HEK293T (cell line): ENCODE measurements around the gene ERC1.

Source experiments
- ARNT ChIP-seq: fragments of 450-650 bp; IDR thresholded peaks from 2 replicates; pipeline ENCODE4 v1.6.1; 2017; ENCODE audit warnings: mild to moderate bottlenecking
- BHLHE40 ChIP-seq: fragments of 450-650 bp; IDR thresholded peaks from 2 replicates; pipeline ENCODE4 v1.6.1; 2016; ENCODE audit warnings: mild to moderate bottlenecking, moderate library complexity, borderline replicate concordance
- ELF4 ChIP-seq: fragments of 450-650 bp; IDR thresholded peaks from 2 replicates; pipeline ENCODE4 v1.6.1; 2017; ENCODE audit warnings: antibody characterized with exemption
- FOXA1 ChIP-seq: fragments of 450-650 bp; IDR thresholded peaks from 2 replicates; pipeline ENCODE4 v1.6.1; 2016; ENCODE audit warnings: mild to moderate bottlenecking
- FOXK2 ChIP-seq: fragments of 450-650 bp; IDR thresholded peaks from 2 replicates; pipeline ENCODE4 v1.6.1; 2016; ENCODE audit warnings: mild to moderate bottlenecking
- FOXM1 ChIP-seq: fragments of 450-650 bp; IDR thresholded peaks from 2 replicates; pipeline ENCODE4 v1.6.1; 2017; ENCODE audit warnings: mild to moderate bottlenecking, borderline replicate concordance
- HDGF ChIP-seq: fragments of 450-650 bp; IDR thresholded peaks from 2 replicates; pipeline ENCODE4 v1.6.1; 2017; ENCODE audit warnings: antibody characterized with exemption, borderline replicate concordance
- L3MBTL2 ChIP-seq: fragments of 450-650 bp; conservative IDR thresholded peaks from 2 replicates; pipeline ENCODE4 v1.6.1; 2016; ENCODE audit warnings: mild to moderate bottlenecking
- NFRKB ChIP-seq: fragments of 450-650 bp; IDR thresholded peaks from 2 replicates; pipeline ENCODE4 v1.6.1; 2016; ENCODE audit warnings: mild to moderate bottlenecking, moderate library complexity
- SP1 ChIP-seq: fragments of 450-650 bp; IDR thresholded peaks from 2 replicates; pipeline ENCODE4 v1.6.1; 2017
- ZNF384 ChIP-seq: fragments of 450-650 bp; IDR thresholded peaks from 2 replicates; pipeline ENCODE4 v1.6.1; 2016

DNA sequence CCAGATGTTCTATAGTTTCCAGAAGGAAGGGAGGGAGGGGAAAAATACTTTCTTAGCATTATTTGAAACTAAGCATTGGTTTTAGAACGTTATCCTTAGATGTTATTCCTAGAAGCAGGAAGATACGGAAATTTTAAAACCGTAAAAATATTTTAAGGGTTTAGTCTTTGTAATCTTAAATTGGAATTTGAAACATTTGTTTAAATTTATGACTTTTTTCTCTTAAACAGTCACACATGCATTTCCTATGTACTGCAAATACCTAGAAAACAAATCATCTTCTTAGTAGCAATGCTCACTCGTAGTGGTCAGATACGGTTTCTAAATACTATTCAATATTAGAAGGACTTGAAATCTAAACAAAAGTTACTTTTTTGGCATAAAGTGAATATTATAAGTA lies 282.0 kb downstream of the ERC1 start:
- TF ChIP-seq ELF4 = no peak
- TF ChIP-seq NFRKB = no peak
- TF ChIP-seq FOXM1 = no peak
- TF ChIP-seq ARNT = no peak
- TF ChIP-seq SP1 = no peak
- no peak for TF ChIP-seq ZNF384
- no peak for TF ChIP-seq L3MBTL2
- no peak for TF ChIP-seq BHLHE40
- no peak for TF ChIP-seq FOXK2
- no peak for TF ChIP-seq HDGF
- TF ChIP-seq FOXA1 = no peak
